ENCODE measurements around the gene CNPY3.

DNA sequence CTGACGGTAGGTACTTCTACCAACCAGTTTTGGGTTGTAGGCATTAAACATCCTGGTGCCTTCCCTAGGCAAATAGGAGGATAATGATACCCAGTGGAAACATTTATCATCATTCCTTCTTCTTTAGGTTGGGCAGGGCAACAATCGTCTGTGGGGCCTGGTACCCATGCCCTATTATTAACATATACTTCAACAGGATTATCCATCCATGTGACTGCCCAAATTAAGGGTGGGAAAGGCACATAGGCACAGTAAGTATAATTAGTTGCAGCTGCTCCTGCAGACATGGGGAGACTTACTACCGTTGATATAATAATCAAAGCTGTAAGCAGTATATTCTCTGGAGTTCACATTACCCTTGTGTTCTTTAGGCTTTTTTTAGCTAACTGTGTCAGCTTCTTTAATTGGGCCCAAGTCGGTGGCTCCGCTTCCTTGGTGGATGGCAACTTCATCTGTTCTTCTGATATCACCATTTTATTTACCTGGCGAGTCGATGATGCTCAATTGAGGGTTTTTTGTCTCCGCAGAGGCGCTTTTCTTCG is 33.0 kb upstream of the CNPY3 start:
- TF ChIP-seq ZZZ3 (IDR thresholded peaks at IDR 0.05; ENCODE audit: control insufficient read depth, insufficient read length, low read depth) (no peak), TAF1 (IDR thresholded peaks at IDR 0.05; ENCODE audit: borderline replicate concordance, low read depth, low read length) (no peak), RAD21 (IDR thresholded peaks at IDR 0.05; ENCODE audit: insufficient read depth, low read depth, low read length) (no peak), POLR2AphosphoS5 (IDR thresholded peaks at IDR 0.05; ENCODE audit: low read length) (no peak)
- TF ChIP-seq, protein P1, sequence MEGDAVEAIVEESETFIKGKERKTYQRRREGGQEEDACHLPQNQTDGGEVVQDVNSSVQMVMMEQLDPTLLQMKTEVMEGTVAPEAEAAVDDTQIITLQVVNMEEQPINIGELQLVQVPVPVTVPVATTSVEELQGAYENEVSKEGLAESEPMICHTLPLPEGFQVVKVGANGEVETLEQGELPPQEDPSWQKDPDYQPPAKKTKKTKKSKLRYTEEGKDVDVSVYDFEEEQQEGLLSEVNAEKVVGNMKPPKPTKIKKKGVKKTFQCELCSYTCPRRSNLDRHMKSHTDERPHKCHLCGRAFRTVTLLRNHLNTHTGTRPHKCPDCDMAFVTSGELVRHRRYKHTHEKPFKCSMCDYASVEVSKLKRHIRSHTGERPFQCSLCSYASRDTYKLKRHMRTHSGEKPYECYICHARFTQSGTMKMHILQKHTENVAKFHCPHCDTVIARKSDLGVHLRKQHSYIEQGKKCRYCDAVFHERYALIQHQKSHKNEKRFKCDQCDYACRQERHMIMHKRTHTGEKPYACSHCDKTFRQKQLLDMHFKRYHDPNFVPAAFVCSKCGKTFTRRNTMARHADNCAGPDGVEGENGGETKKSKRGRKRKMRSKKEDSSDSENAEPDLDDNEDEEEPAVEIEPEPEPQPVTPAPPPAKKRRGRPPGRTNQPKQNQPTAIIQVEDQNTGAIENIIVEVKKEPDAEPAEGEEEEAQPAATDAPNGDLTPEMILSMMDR (IDR thresholded peaks at IDR 0.05 in 2 of 3, conservative IDR thresholded peaks at IDR 0.05 in 1 of 3; ENCODE audit: control insufficient read depth in 2 of 3, extremely low read depth in 1 of 3, insufficient read depth in 1 of 3, low read depth in 3 of 3, low read length in 3 of 3), result no peak

Data from GM12878 (cell line).